MM.1S (cell line): ENCODE data around the gene FARS2.

ENCODE experiments used
- DNase-seq: peaks from one replicate; pipeline ENCODE4 v3.0.0-alpha.2; 2015
- H2AFZ ChIP-seq: fragments of 300-600 bp; sonication (generic); 2 replicates; pipeline ENCODE4 v1.6.0; 2016; ENCODE audit warnings: antibody characterized with exemption, low read length
- H3F3A ChIP-seq: fragments of 300-600 bp; sonication (generic); 2 replicates; pipeline ENCODE4 v1.6.1; 2016; ENCODE audit warnings: mild to moderate bottlenecking, antibody characterized with exemption, low read length, moderate library complexity, mixed read lengths; ENCODE audit not compliant: insufficient read depth
- H3K27ac ChIP-seq: fragments of 300-600 bp; sonication (generic); 2 replicates; pipeline ENCODE4 v1.5.1; 2016; ENCODE audit warnings: mild to moderate bottlenecking, low read length
- H3K27me3 ChIP-seq: fragments of 300-600 bp; sonication (generic); replicated peaks from 2 replicates; pipeline ENCODE4 v1.6.0; 2016; ENCODE audit warnings: low read length; ENCODE audit not compliant: insufficient read depth
- H3K36me3 ChIP-seq: fragments of 300-600 bp; sonication (generic); replicated peaks from 2 replicates; pipeline ENCODE4 v1.6.1; 2016; ENCODE audit warnings: mild to moderate bottlenecking, low read length, mixed read lengths; ENCODE audit not compliant: insufficient read depth
- H3K4me1 ChIP-seq: fragments of 300-600 bp; sonication (generic); 2 replicates; pipeline ENCODE4 v1.6.1; 2016; ENCODE audit warnings: low read length, mixed read lengths
- H3K4me2 ChIP-seq: fragments of 300-600 bp; sonication (generic); 2 replicates; pipeline ENCODE4 v1.6.0; 2016; ENCODE audit warnings: low read depth, low read length
- H3K4me3 ChIP-seq: fragments of 300-600 bp; sonication (generic); 2 replicates; pipeline ENCODE4 v1.5.1; 2016; ENCODE audit warnings: low read length, mixed read lengths
- H3K79me2 ChIP-seq: fragments of 300-600 bp; sonication (generic); 2 replicates; pipeline ENCODE4 v1.6.1; 2016; ENCODE audit warnings: mixed run types, low read length, mixed read lengths
- H3K9ac ChIP-seq: fragments of 300-600 bp; sonication (generic); 2 replicates; pipeline ENCODE4 v1.6.1; 2016; ENCODE audit warnings: low read length, mixed read lengths
- H3K9me2 ChIP-seq: fragments of 300-600 bp; sonication (generic); replicated peaks from 2 replicates; pipeline ENCODE4 v1.6.1; 2016; ENCODE audit warnings: mild to moderate bottlenecking, low read length, mixed read lengths; ENCODE audit not compliant: insufficient read depth
- H3K9me3 ChIP-seq: fragments of 300-600 bp; sonication (generic); replicated peaks from 2 replicates; pipeline ENCODE4 v1.6.1; 2016; ENCODE audit warnings: mild to moderate bottlenecking, low read length, mixed read lengths; ENCODE audit not compliant: insufficient read depth
- H4K20me1 ChIP-seq: fragments of 300-600 bp; sonication (generic); 2 replicates; pipeline ENCODE4 v1.6.1; 2016; ENCODE audit warnings: mild to moderate bottlenecking, low read length, moderate library complexity, mixed read lengths; ENCODE audit not compliant: insufficient read depth
- EZH2 ChIP-seq: fragments of 300-600 bp; sonication (generic); optimal IDR thresholded peaks from 2 replicates; pipeline ENCODE3; 2017; ENCODE audit warnings: low read depth, mild to moderate bottlenecking, antibody characterized with exemption, low read length, mixed read lengths
- EZH2phosphoT487 ChIP-seq: fragments of 300-600 bp; sonication (generic); IDR thresholded peaks from 2 replicates; pipeline ENCODE4 v1.6.1; 2018; ENCODE audit warnings: antibody characterized with exemption, low read length
- TF ChIP-seq, protein P1 (sequence below): fragments of 300-600 bp; sonication (generic); IDR thresholded peaks from 2 replicates; pipeline ENCODE4 v1.5.1; 2016; ENCODE audit warnings: antibody characterized with exemption, low read length, mixed read lengths

The FARS2 gene

GRCh38 chr6:5781966-5782556 lies 520.7 kb downstream of the FARS2 start:
- Histone ChIP-seq H3K79me2 (no peaks in the 10 kb centered on the region), H3K27ac (no peak overlapping the region), H3K36me3 (no peaks in the 10 kb centered on the region), H3K9me2 (no peaks in the 10 kb centered on the region), H3K4me1 (no peaks in the 10 kb centered on the region), H4K20me1 (no peaks in the 10 kb centered on the region), H2AFZ (no peak overlapping the region), H3K9me3 (no peaks in the 10 kb centered on the region), H3F3A (no peaks in the 10 kb centered on the region), H3K9ac (no peak overlapping the region), H3K4me3 (no peak overlapping the region), H3K4me2 (no peak overlapping the region), H3K27me3 (no peaks in the 10 kb centered on the region)
- TF ChIP-seq, protein P1, sequence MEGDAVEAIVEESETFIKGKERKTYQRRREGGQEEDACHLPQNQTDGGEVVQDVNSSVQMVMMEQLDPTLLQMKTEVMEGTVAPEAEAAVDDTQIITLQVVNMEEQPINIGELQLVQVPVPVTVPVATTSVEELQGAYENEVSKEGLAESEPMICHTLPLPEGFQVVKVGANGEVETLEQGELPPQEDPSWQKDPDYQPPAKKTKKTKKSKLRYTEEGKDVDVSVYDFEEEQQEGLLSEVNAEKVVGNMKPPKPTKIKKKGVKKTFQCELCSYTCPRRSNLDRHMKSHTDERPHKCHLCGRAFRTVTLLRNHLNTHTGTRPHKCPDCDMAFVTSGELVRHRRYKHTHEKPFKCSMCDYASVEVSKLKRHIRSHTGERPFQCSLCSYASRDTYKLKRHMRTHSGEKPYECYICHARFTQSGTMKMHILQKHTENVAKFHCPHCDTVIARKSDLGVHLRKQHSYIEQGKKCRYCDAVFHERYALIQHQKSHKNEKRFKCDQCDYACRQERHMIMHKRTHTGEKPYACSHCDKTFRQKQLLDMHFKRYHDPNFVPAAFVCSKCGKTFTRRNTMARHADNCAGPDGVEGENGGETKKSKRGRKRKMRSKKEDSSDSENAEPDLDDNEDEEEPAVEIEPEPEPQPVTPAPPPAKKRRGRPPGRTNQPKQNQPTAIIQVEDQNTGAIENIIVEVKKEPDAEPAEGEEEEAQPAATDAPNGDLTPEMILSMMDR: no peak
- TF ChIP-seq EZH2phosphoT487: no peak
- no peak for TF ChIP-seq EZH2
- DNase-seq: no peak

DNA sequence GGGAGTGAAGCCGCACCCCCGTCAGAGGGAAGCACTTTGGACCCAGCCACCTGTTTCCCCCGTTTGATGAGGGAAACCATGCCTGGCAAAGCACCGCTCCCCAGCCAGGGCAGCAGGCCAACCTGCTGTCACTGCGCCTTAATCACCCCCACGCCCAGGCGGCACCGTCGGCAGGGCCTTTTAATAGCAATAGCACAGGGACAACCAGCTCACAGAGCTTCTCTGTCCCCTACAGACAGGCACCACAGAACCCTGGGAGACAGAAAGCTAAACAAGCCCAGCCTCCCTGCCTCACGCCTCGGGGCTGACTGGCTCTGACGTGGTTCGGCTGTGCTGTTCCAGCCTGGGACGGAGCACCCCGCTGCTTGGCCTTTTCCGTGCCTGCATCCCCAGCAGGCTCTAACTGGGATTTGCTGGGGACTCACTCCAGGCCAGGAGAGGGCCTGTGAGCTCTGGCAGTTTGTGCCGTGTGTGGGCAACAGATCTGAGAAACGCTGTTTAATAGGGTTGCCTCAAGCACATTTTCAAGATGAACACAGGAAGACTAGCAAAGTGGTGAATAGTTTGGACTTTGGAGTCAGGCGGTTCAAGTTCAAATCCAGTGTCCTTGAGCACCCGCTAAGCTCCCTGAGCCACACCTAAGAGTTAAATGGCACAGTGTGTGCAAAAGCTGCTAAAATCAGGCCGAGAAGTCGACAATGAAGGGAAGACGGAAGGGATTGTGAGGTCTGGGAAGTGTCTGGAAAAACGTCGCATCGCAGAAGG lies 521.7 kb downstream of the FARS2 start:
- H3K79me2 ChIP-seq: no peaks in the 10 kb centered on the region
- H3K27ac ChIP-seq: no peak overlapping the region
- TF ChIP-seq EZH2 (no peak), EZH2phosphoT487 (no peak)
- TF ChIP-seq, protein P1: no peak
- no peaks in the 10 kb centered on the region for H3F3A ChIP-seq
- no peaks in the 10 kb centered on the region for H3K4me1 ChIP-seq
- no peaks in the 10 kb centered on the region for H4K20me1 ChIP-seq
- H3K36me3 ChIP-seq: no peaks in the 10 kb centered on the region
- H3K9me2 ChIP-seq: no peaks in the 10 kb centered on the region
- no peak overlapping the region for H2AFZ ChIP-seq
- no peaks in the 10 kb centered on the region for H3K27me3 ChIP-seq
- no peak overlapping the region for H3K4me2 ChIP-seq
- H3K4me3 ChIP-seq: no peak overlapping the region
- no peak for DNase-seq
- no peak overlapping the region for H3K9ac ChIP-seq
- no peaks in the 10 kb centered on the region for H3K9me3 ChIP-seq

GRCh38 chr6:5783584-5784089 lies 522.3 kb downstream of the FARS2 start:
- Histone ChIP-seq H3K9me2 (no peaks in the 10 kb centered on the region), H3K4me2 (no peak overlapping the region), H3F3A (no peaks in the 10 kb centered on the region), H3K4me3 (no peak overlapping the region), H3K79me2 (no peaks in the 10 kb centered on the region), H2AFZ (no peak overlapping the region), H3K27ac (no peak overlapping the region), H3K4me1 (no peaks in the 10 kb centered on the region), H3K27me3 (no peaks in the 10 kb centered on the region), H4K20me1 (no peaks in the 10 kb centered on the region), H3K36me3 (no peaks in the 10 kb centered on the region), H3K9me3 (no peaks in the 10 kb centered on the region), H3K9ac (no peak overlapping the region)
- DNase-seq: no peak
- TF ChIP-seq EZH2 (no peak), EZH2phosphoT487 (no peak)
- TF ChIP-seq, protein P1: no peak
